Ovary (tissue), 9 donors: ENCODE data around the gene SMOC2. TPM values are rescaled to one million over a fixed set of nuclear protein-coding genes. Genes with fewer than 3 reads are reported as not detected.

ENCODE experiments used
- DNase-seq, 5 donors: peaks; one replicate each; pipeline ENCODE4 v3.0.0-alpha.2; 2019 to 2020
- H3K27ac ChIP-seq, 2 donors: fragments of 200-600 bp; one replicate each; pipeline versions ENCODE4 v1.5.1 to v1.8.0; 2019 to 2022
- H3K27me3 ChIP-seq: fragments of 200-600 bp; one replicate; pipeline ENCODE4 v1.8.0; 2022
- H3K36me3 ChIP-seq: fragments of 200-600 bp; sonication (generic); one replicate; pipeline ENCODE4 v1.5.1; 2019
- H3K4me1 ChIP-seq: one replicate; pipeline ENCODE4 v1.8.1; 2013; ENCODE audit warnings: mild to moderate bottlenecking, moderate library complexity; ENCODE audit not compliant: insufficient read depth
- H3K4me3 ChIP-seq: fragments of 200-600 bp; sonication (generic); one replicate; pipeline ENCODE4 v1.5.1; 2017
- H3K9me3 ChIP-seq, 2 donors: fragments of 200-600 bp in 1 of 2; sonication (generic) in 1 of 2; one replicate each; pipeline versions ENCODE4 v1.5.1 to v1.8.1; 2013 to 2019; ENCODE audit warnings: mild to moderate bottlenecking in 1 of 2, moderate library complexity in 1 of 2
- EP300 ChIP-seq: sonication (generic); formaldehyde crosslinking; IDR thresholded peaks from one replicate; pipeline ENCODE4 v1.6.1; 2017; ENCODE audit warnings: antibody characterized with exemption
- POLR2A ChIP-seq: fragments of 450-650 bp; IDR thresholded peaks from one replicate; pipeline ENCODE4 v1.6.1; 2017; ENCODE audit warnings: antibody characterized with exemption, mild to moderate bottlenecking, moderate library complexity
- WGBS, 3 donors: extraction: QIAGEN DNeasy Blood & Tissue Kit in 1 of 3; methylation state at CpG; one replicate each; pipeline versions ENCODE4 v1.1.5 to v1.1.7; 2013 to 2017; 5-methylcytosine and 5-hydroxymethylcytosine counted together
- intact Hi-C, 4 donors: fragments of 100-400 bp; cut with DNase I; formaldehyde crosslinking; loops; one replicate each; pipeline versions ENCODE4 v1.11.0 to v1.15.1; 2022 to 2023
- polyA plus RNA-seq, 2 donors: library from polyadenylated mRNA; stranded (reverse); fragments of 200-250 nt in 1 of 2; fragments of 350-450 nt in 1 of 2; fragmentation: Illumina TruSeq in 1 of 2; extraction: RNeasy Lipid Tissue Mini Kit (QIAGEN cat#74804) in 1 of 2; gene quantifications; one replicate each; pipeline ENCODE4 v1.2.3, GENCODE V29; 2013 to 2014
- total RNA-seq, 7 donors: library from RNA; depleted of rRNA in 2 of 7; stranded (reverse); fragments of >200 nt in 2 of 7; fragmentation: NEBNext Ultra II Directional in 3 of 7; extraction: Animal tissue kit (Norgen Biotek cat#: 25700) in 3 of 7; gene quantifications; one replicate each; pipeline versions ENCODE4 v1.1.0 to v1.2.4, GENCODE V29; 2016 to 2023
- TF ChIP-seq, protein P1 (sequence below), 3 donors: fragments of 450-650 bp in 2 of 3; fragments of 200-600 bp in 1 of 3; IDR thresholded peaks; one replicate each; pipeline versions ENCODE4 v1.5.1 to v1.8.0; 2016 to 2022; ENCODE audit warnings: antibody characterized with exemption in 3 of 3, mild to moderate bottlenecking in 1 of 3
- donor health status: DM: no; HTN: no; CAD: no; lungs with moderate emphysema.
- donor health status: DM: no; HTN: no; CAD: no.
- donor health status: Bipolar disorder and iron deficiency.
- donor health status: DM: yes; HTN: yes; CAD: no.
- donor health status: DM: no; HTN: no; CAD: no.
- donor health status: DM: yes; HTN: yes; CAD: no.

The SMOC2 gene
- total and polyA plus RNA-seq, 9 donors: 84.4 to 272 (median 129) TPM

- Histone ChIP-seq H3K4me1 (peaks cover 6% of the 10 kb centered on the region), H3K36me3 (no peaks in the 10 kb centered on the region), H3K4me3 (no peak overlapping the region), H3K27ac (no peak overlapping the region), H3K9me3 (no peaks in the 10 kb centered on the region), H3K27me3 (no peaks in the 10 kb centered on the region)
- 64 to 87% (median 84%) methylated on average over 19 of the region's 19 CpGs for WGBS, 3 donors
- intact Hi-C loops: no loop called here
- TF ChIP-seq, protein P1, sequence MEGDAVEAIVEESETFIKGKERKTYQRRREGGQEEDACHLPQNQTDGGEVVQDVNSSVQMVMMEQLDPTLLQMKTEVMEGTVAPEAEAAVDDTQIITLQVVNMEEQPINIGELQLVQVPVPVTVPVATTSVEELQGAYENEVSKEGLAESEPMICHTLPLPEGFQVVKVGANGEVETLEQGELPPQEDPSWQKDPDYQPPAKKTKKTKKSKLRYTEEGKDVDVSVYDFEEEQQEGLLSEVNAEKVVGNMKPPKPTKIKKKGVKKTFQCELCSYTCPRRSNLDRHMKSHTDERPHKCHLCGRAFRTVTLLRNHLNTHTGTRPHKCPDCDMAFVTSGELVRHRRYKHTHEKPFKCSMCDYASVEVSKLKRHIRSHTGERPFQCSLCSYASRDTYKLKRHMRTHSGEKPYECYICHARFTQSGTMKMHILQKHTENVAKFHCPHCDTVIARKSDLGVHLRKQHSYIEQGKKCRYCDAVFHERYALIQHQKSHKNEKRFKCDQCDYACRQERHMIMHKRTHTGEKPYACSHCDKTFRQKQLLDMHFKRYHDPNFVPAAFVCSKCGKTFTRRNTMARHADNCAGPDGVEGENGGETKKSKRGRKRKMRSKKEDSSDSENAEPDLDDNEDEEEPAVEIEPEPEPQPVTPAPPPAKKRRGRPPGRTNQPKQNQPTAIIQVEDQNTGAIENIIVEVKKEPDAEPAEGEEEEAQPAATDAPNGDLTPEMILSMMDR (IDR thresholded peaks at IDR 0.05): no peak
- TF ChIP-seq EP300 (no peak), POLR2A (no peak)
- DNase-seq: no peak
Measured at GRCh38 chr6:168410554-168411011, 30.4 kb upstream of the SMOC2 start.

GRCh38 chr6:168411130-168411529 lies 29.9 kb upstream of the SMOC2 start:
- Histone ChIP-seq H3K9me3 (no peaks in the 10 kb centered on the region), H3K27ac (no peak overlapping the region), H3K27me3 (no peaks in the 10 kb centered on the region), H3K4me1 (peaks cover 8% of the 10 kb centered on the region), H3K4me3 (no peak overlapping the region), H3K36me3 (no peaks in the 10 kb centered on the region)
- intact Hi-C loops: no loop called here
- 90 to 96% (median 94%) methylated on average over 21 of the region's 21 CpGs for WGBS, 3 donors
- no peak for TF ChIP-seq EP300
- TF ChIP-seq, protein P1 (IDR thresholded peaks at IDR 0.05): no peak
- no peak for TF ChIP-seq POLR2A
- DNase-seq: no peak

DNA sequence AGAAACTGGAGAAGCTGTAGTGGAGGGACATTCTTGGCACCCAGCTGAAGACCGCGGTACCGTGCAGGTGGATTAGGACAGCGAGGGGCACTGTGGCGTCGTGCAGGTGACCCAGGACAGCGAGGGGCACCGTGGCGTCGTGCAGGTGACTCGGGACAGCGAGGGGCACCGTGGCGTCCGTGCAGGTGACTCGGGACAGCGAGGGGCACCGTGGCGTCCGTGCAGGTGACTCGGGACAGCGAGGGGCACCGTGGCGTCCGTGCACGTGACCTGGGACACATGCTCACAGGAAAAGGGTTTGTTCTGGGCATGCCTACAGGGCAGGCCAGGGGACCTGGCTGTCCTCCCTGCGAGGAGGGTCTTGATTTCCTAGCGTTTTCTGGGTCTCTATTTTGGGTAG lies 29.2 kb upstream of the SMOC2 start:
- DNase-seq: no peak
- TF ChIP-seq, protein P1 (IDR thresholded peaks at IDR 0.05): no peak
- no peak for TF ChIP-seq EP300
- no peak for TF ChIP-seq POLR2A
- Histone ChIP-seq H3K4me3 (no peak overlapping the region), H3K4me1 (peaks cover 8% of the 10 kb centered on the region), H3K36me3 (no peaks in the 10 kb centered on the region), H3K27ac (no peak overlapping the region), H3K27me3 (no peaks in the 10 kb centered on the region), H3K9me3 (no peaks in the 10 kb centered on the region)
- intact Hi-C loops: no loop called here
- WGBS, 3 donors: 93 to 95% (median 95%) methylated on average over 28 of the region's 28 CpGs

DNA sequence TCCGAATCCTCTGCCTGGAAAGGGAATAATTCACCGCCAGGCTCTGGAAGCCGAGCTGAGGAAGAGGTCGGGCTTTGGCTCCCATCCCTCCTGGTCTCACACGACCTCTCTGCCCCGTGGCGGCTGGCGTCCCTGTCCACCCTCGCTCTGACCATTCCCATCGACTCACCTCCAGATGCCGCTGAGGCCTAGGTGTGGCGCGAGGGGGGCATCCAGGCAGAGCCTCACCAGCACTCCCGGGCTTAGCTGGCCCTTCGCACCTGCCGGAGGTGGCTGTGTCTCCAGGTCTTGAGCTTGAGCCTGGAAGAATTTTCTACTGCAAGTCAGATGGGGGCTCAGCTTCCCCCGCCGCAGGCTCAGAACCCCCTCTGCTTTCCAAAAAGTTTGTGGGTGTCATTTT lies 28.5 kb upstream of the SMOC2 start:
- H3K36me3 ChIP-seq: no peaks in the 10 kb centered on the region
- TF ChIP-seq, protein P1 (IDR thresholded peaks at IDR 0.05): no peak
- TF ChIP-seq POLR2A (no peak), EP300 (no peak)
- no peak overlapping the region for H3K27ac ChIP-seq
- no peaks in the 10 kb centered on the region for H3K9me3 ChIP-seq
- intact Hi-C loops: no loop called here
- WGBS, 3 donors: 96 to 97% (median 97%) methylated on average over 18 of the region's 18 CpGs
- no peak overlapping the region for H3K4me3 ChIP-seq
- no peaks in the 10 kb centered on the region for H3K27me3 ChIP-seq
- H3K4me1 ChIP-seq: peaks cover 13% of the 10 kb centered on the region
- no peak for DNase-seq
